ENCODE results near the gene C19orf73. TPM values are rescaled to one million over a fixed set of nuclear protein-coding genes. Genes with fewer than 3 reads are reported as not detected.

The C19orf73 gene
- total RNA-seq, 3 donors from 2014 or later (not counting 1 experiment from before 2014, with no cell fraction given), result 2.3 to 2.7 (median 2.7) TPM

DNA sequence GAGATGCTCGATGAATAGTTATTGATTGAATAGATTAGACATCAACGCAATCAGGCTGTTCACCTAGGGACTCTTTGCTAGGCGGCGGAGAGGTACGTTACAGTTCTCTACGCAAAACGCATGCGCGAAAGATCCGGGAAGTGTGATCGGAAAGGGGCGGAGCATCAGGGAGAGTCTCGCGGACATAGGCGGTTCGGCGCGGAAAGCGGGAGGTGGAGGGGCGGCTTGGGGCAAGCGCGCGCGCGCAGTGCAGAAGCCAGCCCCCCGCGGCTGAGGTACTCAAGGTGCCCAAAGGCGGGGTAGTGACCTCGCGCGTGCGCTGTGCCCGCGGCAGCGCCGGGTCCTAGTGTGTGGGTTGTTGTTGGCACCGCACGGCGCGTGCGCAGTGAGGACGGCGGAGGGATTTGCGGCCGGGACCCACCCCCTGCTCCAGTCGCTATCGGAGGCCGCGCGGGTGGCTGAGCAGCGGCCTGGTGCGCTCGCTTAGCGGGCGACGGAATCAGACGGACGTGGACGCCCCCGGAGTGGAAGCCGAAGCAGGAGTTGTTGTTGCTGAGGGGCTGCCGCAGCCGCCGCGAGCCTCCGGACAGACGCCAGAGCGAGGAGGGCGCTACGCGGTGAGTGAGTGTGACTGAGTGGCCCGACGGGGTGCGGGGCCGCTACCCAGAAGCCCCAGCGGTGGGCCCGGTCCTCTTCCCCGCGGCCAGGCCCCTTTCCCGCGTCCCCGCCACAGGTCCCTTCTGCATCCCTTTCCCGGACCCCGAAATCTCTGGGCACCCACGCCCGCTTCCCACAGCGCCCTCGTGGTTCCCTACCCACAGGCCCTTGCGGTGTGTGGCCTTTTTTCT is 33.7 kb downstream of the C19orf73 start, which contains the start of gene SNRNP70:
Gene SNRNP70 (plus strand): TSS at position 432 of the 848 bp plus-strand sequence. CDS start 964 bp downstream, outside the sequence.
- TF ChIP-seq, protein P1, sequence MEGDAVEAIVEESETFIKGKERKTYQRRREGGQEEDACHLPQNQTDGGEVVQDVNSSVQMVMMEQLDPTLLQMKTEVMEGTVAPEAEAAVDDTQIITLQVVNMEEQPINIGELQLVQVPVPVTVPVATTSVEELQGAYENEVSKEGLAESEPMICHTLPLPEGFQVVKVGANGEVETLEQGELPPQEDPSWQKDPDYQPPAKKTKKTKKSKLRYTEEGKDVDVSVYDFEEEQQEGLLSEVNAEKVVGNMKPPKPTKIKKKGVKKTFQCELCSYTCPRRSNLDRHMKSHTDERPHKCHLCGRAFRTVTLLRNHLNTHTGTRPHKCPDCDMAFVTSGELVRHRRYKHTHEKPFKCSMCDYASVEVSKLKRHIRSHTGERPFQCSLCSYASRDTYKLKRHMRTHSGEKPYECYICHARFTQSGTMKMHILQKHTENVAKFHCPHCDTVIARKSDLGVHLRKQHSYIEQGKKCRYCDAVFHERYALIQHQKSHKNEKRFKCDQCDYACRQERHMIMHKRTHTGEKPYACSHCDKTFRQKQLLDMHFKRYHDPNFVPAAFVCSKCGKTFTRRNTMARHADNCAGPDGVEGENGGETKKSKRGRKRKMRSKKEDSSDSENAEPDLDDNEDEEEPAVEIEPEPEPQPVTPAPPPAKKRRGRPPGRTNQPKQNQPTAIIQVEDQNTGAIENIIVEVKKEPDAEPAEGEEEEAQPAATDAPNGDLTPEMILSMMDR (IDR thresholded peaks at IDR 0.05), result no peak
- peak; percentile 99 to 100 for DNase-seq
- peak within 1 kb of the TSS; percentile 96 for H3K27ac Mint-ChIP-seq
- peaks cover 6% of the 10 kb centered on the region for H3K36me3 ChIP-seq (ENCODE audit: control insufficient read depth, insufficient read depth, low read length)
- H3K4me1 Mint-ChIP-seq, result peaks cover 29 to 39% of the 10 kb centered on the region in 2 donors
- peaks cover 0 to 3% of the 10 kb centered on the region in 2 donors for H3K27me3 Mint-ChIP-seq (ENCODE audit: low read depth in 2 of 2)
- H3K27me3 ChIP-seq (ENCODE audit: control insufficient read depth, insufficient read depth, low read length), result no peaks in the 10 kb centered on the region
- peak within 1 kb of the TSS; percentile 78 for H3K27ac ChIP-seq (ENCODE audit: low read length)
- peaks cover 24% of the 10 kb centered on the region for H3K4me1 ChIP-seq (ENCODE audit: control insufficient read depth, insufficient read depth, low read length)
- H3K4me3 Mint-ChIP-seq, result peak within 1 kb of the TSS; percentile 99
- no peaks in the 10 kb centered on the region for H3K9me3 Mint-ChIP-seq
- WGBS (ENCODE audit: insufficient coverage), result under 1% methylated on average over 89 of the region's 89 CpGs
- H3K4me3 ChIP-seq (ENCODE audit: low read length), result peak within 1 kb of the TSS; percentile 76
- ATAC-seq, result peak; percentile 91 to 96 (median 93)
- intact Hi-C loops (cut with micrococcal nuclease), result no loop called here
- H3K36me3 Mint-ChIP-seq, result no peaks in the 10 kb centered on the region
- H3K9me3 ChIP-seq (ENCODE audit: control insufficient read depth, insufficient read depth, low read length), result no peaks in the 10 kb centered on the region

DNA sequence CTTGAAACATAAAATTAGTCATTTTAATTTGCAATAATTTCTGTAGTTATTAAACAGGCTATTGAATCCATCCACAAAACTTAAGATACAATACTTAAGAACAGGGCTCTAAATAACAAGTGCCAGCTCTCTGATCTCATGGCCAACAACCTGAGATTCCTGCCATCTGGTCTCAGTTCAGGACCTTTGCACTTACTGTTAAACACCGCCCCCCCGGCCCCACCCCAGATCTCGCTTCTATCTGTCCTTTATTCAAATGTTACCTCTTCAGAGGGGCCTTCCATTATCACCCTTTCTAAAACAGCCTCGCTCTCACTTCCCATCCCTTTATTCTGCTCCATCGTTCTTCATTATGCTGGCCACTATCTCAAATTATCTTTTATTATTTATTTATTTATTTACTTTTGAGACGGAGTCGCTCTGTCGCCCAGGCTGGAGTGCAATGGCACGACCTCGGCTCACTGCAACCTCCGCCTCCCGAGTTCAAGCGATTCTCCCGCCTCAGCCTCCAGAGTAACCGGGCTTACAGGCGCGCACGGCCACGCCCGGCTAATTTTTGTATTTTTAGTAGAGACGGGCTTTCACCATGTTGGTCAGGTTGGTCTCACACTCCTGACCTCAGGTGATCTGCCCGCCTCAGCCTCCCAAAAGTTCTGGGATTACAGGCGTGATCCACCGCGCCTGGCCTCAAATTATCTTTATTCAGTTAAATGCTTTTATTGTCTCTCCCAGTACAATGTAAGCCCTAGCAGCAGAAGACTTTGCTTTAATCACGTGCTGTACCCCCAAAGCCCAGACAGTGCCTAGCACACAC is 34.5 kb downstream of the C19orf73 start:
- Mint-ChIP-seq H3K27ac (peak overlapping the region; percentile 96), H3K4me3 (peak overlapping the region; percentile 99), H3K36me3 (no peaks in the 10 kb centered on the region), H3K4me1 (peaks cover 29 to 37% of the 10 kb centered on the region in 2 donors), H3K9me3 (no peaks in the 10 kb centered on the region), H3K27me3 (ENCODE audit: low read depth in 2 of 2) (peaks cover 0 to 3% of the 10 kb centered on the region in 2 donors)
- peaks cover 24% of the 10 kb centered on the region for H3K4me1 ChIP-seq (ENCODE audit: control insufficient read depth, insufficient read depth, low read length)
- DNase-seq (no peak), ATAC-seq (no peak)
- intact Hi-C loops (cut with micrococcal nuclease), result no loop called here
- H3K36me3 ChIP-seq (ENCODE audit: control insufficient read depth, insufficient read depth, low read length), result peaks cover 2% of the 10 kb centered on the region
- peak overlapping the region; percentile 76 for H3K4me3 ChIP-seq (ENCODE audit: low read length)
- peak overlapping the region; percentile 78 for H3K27ac ChIP-seq (ENCODE audit: low read length)
- no peaks in the 10 kb centered on the region for H3K9me3 ChIP-seq (ENCODE audit: control insufficient read depth, insufficient read depth, low read length)
- H3K27me3 ChIP-seq (ENCODE audit: control insufficient read depth, insufficient read depth, low read length), result no peaks in the 10 kb centered on the region
- WGBS (ENCODE audit: insufficient coverage), result 79% methylated on average over 26 of the region's 26 CpGs
- TF ChIP-seq, protein P1 (IDR thresholded peaks at IDR 0.05), result no peak

DNA sequence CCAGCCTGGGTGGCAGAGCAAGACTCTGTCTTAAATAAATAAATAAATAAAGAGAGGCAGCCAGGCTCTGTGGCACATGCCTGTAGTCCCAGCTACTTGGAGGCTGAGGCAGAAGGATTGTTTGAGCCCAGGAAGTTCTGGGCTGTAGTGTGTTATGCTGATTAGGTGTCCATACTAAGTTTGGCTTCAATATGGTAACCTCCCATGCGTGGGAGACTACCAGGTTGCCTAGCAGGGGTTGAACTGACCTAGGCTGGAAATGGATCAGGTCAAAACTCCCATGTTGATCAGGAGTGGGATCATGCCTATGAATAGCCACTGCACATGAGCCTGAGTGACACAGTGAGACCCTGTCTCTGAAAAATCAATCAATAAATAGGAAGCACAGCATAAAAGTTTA is 37.7 kb downstream of the C19orf73 start:
- no peak for ATAC-seq
- H3K27me3 Mint-ChIP-seq (ENCODE audit: low read depth in 2 of 2), result peaks cover 0 to 5% of the 10 kb centered on the region in 2 donors
- H3K9me3 Mint-ChIP-seq, result no peaks in the 10 kb centered on the region
- WGBS (ENCODE audit: insufficient coverage), result 78% methylated on average over 1 of the region's 1 CpG
- Histone ChIP-seq H3K9me3 (ENCODE audit: control insufficient read depth, insufficient read depth, low read length) (no peaks in the 10 kb centered on the region), H3K27me3 (ENCODE audit: control insufficient read depth, insufficient read depth, low read length) (no peaks in the 10 kb centered on the region), H3K36me3 (ENCODE audit: control insufficient read depth, insufficient read depth, low read length) (no peaks in the 10 kb centered on the region), H3K27ac (ENCODE audit: low read length) (no peak overlapping the region), H3K4me3 (ENCODE audit: low read length) (no peak overlapping the region), H3K4me1 (ENCODE audit: control insufficient read depth, insufficient read depth, low read length) (peaks cover 13% of the 10 kb centered on the region)
- intact Hi-C loops (cut with micrococcal nuclease), result no loop called here
- TF ChIP-seq, protein P1 (IDR thresholded peaks at IDR 0.05), result no peak
- H3K4me3 Mint-ChIP-seq, result no peak overlapping the region
- no peaks in the 10 kb centered on the region for H3K36me3 Mint-ChIP-seq
- peaks cover 16 to 17% of the 10 kb centered on the region in 2 donors for H3K4me1 Mint-ChIP-seq
- H3K27ac Mint-ChIP-seq, result no peak overlapping the region
- DNase-seq, result no peak

All from natural killer cell (primary cell).